K562 (cell line): ENCODE data around the gene CDHR2. TPM values are rescaled to one million over a fixed set of nuclear protein-coding genes. Genes with fewer than 3 reads are reported as not detected.

ENCODE experiments used
- BHLHE40 ChIP-seq: IDR thresholded peaks from 2 replicates; pipeline ENCODE4 v1.6.1; 2011; ENCODE audit warnings: low read length, improper control_type of control experiment
- CHCHD3 ChIP-seq: fragments of 250-450 bp; sonication (Bioruptor Pico); IDR thresholded peaks from 2 replicates; pipeline ENCODE4 v2.1.2; 2022; ENCODE audit warnings: mild to moderate bottlenecking
- ELF4 ChIP-seq: fragments of 450-650 bp; formaldehyde crosslinking; IDR thresholded peaks from 2 replicates; pipeline ENCODE4 v1.4.0; 2022; ENCODE audit warnings: missing genetic modification characterization
- HMBOX1 ChIP-seq: sonication (generic); IDR thresholded peaks from 2 replicates; pipeline ENCODE4 v1.6.1; 2016
- HMGXB4 ChIP-seq: sonication (generic); formaldehyde crosslinking; IDR thresholded peaks from 2 replicates; pipeline ENCODE4 v1.8.1; 2023; ENCODE audit warnings: mild to moderate bottlenecking, missing genetic modification reagents
- MYC ChIP-seq, 2 experiments: fragments of 250-450 bp in 1 of 2; sonication (Bioruptor Pico) in 1 of 2; IDR thresholded peaks; 2 replicates each; pipeline versions ENCODE4 v1.5.1 to v1.6.1; 2012 to 2021; ENCODE audit warnings: low read depth in 2 of 2, borderline replicate concordance in 1 of 2, improper control_type of control experiment in 1 of 2, low read length in 1 of 2, mild to moderate bottlenecking in 1 of 2, moderate library complexity in 1 of 2
- NFE2 ChIP-seq: IDR thresholded peaks from 2 replicates; pipeline ENCODE4 v1.6.1; 2014; ENCODE audit warnings: antibody characterized with exemption, low read depth
- NKRF ChIP-seq: fragments of 450-650 bp; IDR thresholded peaks from 2 replicates; pipeline ENCODE4 v1.6.1; 2016; ENCODE audit warnings: borderline replicate concordance
- PTTG1 ChIP-seq: fragments of 450-650 bp; IDR thresholded peaks from 2 replicates; pipeline ENCODE4 v1.6.1; 2016; ENCODE audit warnings: low read depth, mild to moderate bottlenecking, missing genetic modification characterization, missing compliant biosample characterization
- RBM17 ChIP-seq: fragments of 200-400 bp; formaldehyde crosslinking; IDR thresholded peaks from 2 replicates; pipeline ENCODE4 v1.6.1; 2017; ENCODE audit warnings: low read depth, mild to moderate bottlenecking, low read length, borderline replicate concordance
- ZBTB12 ChIP-seq: fragments of 250-450 bp; sonication (Bioruptor Pico); IDR thresholded peaks from 2 replicates; pipeline ENCODE4 v1.4.0; 2020
- ZFP36 ChIP-seq: fragments of 150-350 bp; IDR thresholded peaks from 2 replicates; pipeline ENCODE4 v1.6.1; 2018; ENCODE audit warnings: low read length, low read depth; ENCODE audit not compliant: partially characterized antibody
- ZNF444 ChIP-seq: fragments of 250-450 bp; sonication (Bioruptor Pico); IDR thresholded peaks from 2 replicates; pipeline ENCODE4 v1.4.0; 2020; ENCODE audit warnings: mild to moderate bottlenecking, moderate library complexity
- ZNF830 ChIP-seq: fragments of 250-450 bp; sonication (Bioruptor Pico); IDR thresholded peaks from 2 replicates; pipeline ENCODE4 v1.5.0; 2021; ENCODE audit warnings: mild to moderate bottlenecking
- polyA plus RNA-seq, 8 experiments: library from polyadenylated mRNA; depleted of rRNA in 4 of 8; stranded (reverse) in 5 of 8; unstranded in 3 of 8; fragments of >200 nt; fragmentation: Nextera tagmentation in 2 of 8; fragmentation: Illumina TruSeq in 1 of 8; extraction: Ambion mirVana in 2 of 8; extraction: Trizol in 1 of 8; gene quantifications; 2 replicates each; pipeline versions ENCODE4 v1.2.1 to v1.2.3, GENCODE V29; 2011 to 2014; ENCODE audit warnings: inconsistent platforms in 1 of 8, missing spikeins in 1 of 8
- total RNA-seq, 7 experiments: library from RNA; depleted of rRNA in 6 of 7; stranded (reverse); fragments of >200 nt in 6 of 7; fragmentation: Illumina TruSeq in 2 of 7; extraction: Trizol in 2 of 7; gene quantifications; 2 replicates each; pipeline versions ENCODE4 v1.2.1 to v1.2.3, GENCODE V29; 2011 to 2021; ENCODE audit warnings: low replicate concordance in 1 of 7
- TF ChIP-seq, protein P1 (sequence below): sonication (generic); formaldehyde crosslinking; IDR thresholded peaks from 2 replicates; pipeline ENCODE4 v1.8.1; 2023; ENCODE audit warnings: mild to moderate bottlenecking, missing genetic modification reagents, moderate library complexity
- TF ChIP-seq, protein P2 (sequence below), 3 experiments: fragments of 200-800 bp in 1 of 3; fragments of 250-450 bp in 1 of 3; fragments of 450-650 bp in 1 of 3; sonication (Bioruptor Pico) in 1 of 3; sonication (Bioruptor generic) in 1 of 3; formaldehyde crosslinking in 1 of 3; IDR thresholded peaks; 2 replicates each; pipeline versions ENCODE4 v1.6.1 to v1.8.0; 2016 to 2022; ENCODE audit warnings: mild to moderate bottlenecking in 2 of 3, missing genetic modification characterization in 2 of 3, missing compliant biosample characterization in 1 of 3, moderate library complexity in 1 of 3

CDHR2 gene
- total and polyA plus RNA-seq, 9 of the 15 experiments (the other 6 are each of a cell fraction or from before 2014, with no cell fraction given): 0.01 to 0.62 (median 0.09) TPM; not detected in 2

- no peak for TF ChIP-seq ZFP36
- no peak for TF ChIP-seq RBM17
- TF ChIP-seq ELF4: no peak
- TF ChIP-seq, protein P1, sequence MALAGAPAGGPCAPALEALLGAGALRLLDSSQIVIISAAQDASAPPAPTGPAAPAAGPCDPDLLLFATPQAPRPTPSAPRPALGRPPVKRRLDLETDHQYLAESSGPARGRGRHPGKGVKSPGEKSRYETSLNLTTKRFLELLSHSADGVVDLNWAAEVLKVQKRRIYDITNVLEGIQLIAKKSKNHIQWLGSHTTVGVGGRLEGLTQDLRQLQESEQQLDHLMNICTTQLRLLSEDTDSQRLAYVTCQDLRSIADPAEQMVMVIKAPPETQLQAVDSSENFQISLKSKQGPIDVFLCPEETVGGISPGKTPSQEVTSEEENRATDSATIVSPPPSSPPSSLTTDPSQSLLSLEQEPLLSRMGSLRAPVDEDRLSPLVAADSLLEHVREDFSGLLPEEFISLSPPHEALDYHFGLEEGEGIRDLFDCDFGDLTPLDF (CRISPR knock-in tag): peak; percentile 52; the same call in 1 of the 2 replicates
- TF ChIP-seq NFE2: no peak
- TF ChIP-seq ZBTB12 (CRISPR knock-in tag): no peak
- no peak for TF ChIP-seq ZNF444 (CRISPR knock-in tag)
- no peak for TF ChIP-seq NKRF
- TF ChIP-seq HMGXB4 (CRISPR knock-in tag): no peak
- no peak for TF ChIP-seq PTTG1
- no peak for TF ChIP-seq CHCHD3 (CRISPR knock-in tag)
- TF ChIP-seq HMBOX1: no peak
- TF ChIP-seq, protein P2, sequence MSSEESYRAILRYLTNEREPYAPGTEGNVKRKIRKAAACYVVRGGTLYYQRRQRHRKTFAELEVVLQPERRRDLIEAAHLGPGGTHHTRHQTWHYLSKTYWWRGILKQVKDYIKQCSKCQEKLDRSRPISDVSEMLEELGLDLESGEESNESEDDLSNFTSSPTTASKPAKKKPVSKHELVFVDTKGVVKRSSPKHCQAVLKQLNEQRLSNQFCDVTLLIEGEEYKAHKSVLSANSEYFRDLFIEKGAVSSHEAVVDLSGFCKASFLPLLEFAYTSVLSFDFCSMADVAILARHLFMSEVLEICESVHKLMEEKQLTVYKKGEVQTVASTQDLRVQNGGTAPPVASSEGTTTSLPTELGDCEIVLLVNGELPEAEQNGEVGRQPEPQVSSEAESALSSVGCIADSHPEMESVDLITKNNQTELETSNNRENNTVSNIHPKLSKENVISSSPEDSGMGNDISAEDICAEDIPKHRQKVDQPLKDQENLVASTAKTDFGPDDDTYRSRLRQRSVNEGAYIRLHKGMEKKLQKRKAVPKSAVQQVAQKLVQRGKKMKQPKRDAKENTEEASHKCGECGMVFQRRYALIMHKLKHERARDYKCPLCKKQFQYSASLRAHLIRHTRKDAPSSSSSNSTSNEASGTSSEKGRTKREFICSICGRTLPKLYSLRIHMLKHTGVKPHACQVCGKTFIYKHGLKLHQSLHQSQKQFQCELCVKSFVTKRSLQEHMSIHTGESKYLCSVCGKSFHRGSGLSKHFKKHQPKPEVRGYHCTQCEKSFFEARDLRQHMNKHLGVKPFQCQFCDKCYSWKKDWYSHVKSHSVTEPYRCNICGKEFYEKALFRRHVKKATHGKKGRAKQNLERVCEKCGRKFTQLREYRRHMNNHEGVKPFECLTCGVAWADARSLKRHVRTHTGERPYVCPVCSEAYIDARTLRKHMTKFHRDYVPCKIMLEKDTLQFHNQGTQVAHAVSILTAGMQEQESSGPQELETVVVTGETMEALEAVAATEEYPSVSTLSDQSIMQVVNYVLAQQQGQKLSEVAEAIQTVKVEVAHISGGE (CRISPR knock-in tag; IDR thresholded peaks at IDR 0.05): peak; percentile 46 to 95 (median 72); a peak in 5 of 6 replicates
- peak; percentile 97 for TF ChIP-seq BHLHE40
- TF ChIP-seq ZNF830 (CRISPR knock-in tag): no peak
- TF ChIP-seq MYC (IDR thresholded peaks at IDR 0.05; ENCODE audit: low read depth, low read length): peak; percentile 69
- TF ChIP-seq MYC (CRISPR knock-in tag; IDR thresholded peaks at IDR 0.05; ENCODE audit: borderline replicate concordance, low read depth): no peak
These were observed 12.1 kb upstream of the CDHR2 start, which contains the start of gene RNF44 (continued) for GRCh38 chr5:176536902-176537553.
